NCI-H1436 treated with DMSO at 0.1 percent for 48 hours (cell line): ENCODE results near the gene OOSP3.
"Not testable (repeated sequence)": the region's sequence is repeated elsewhere in the genome, so short reads cannot be mapped to it uniquely, and the experiment has no call there.

Experiments used
- DNase-seq: peaks from one replicate; lab custom pipeline; 2025; lab: John Stamatoyannopoulos, UW

The OOSP3 gene

DNA sequence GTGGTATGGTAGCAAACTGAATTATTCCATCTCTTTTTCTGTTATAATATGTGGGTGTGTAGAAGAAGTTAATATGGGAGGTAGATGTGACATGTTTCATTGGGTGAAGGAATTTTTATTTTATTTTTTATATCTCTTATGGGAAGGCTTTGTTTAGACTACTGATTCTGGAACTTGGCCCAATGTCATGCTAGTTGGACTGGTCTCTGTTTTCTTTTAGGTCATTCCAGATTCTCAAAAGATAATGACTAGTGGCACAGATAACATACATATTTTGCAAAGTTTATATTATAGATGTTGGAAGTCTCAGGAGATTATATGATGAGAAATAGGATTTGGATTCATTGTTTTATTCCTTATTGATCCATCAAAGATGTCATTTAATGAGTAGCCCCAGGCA, 1.3 kb upstream of the OOSP3 start:
- DNase-seq, result no peak

- no peak for DNase-seq
Observed at GRCh38 chr11:59877784-59878183, 798 bp upstream of the OOSP3 start.

GRCh38 chr11:59879567-59879966, 985 bp downstream of the OOSP3 start:
- no peak for DNase-seq

DNA sequence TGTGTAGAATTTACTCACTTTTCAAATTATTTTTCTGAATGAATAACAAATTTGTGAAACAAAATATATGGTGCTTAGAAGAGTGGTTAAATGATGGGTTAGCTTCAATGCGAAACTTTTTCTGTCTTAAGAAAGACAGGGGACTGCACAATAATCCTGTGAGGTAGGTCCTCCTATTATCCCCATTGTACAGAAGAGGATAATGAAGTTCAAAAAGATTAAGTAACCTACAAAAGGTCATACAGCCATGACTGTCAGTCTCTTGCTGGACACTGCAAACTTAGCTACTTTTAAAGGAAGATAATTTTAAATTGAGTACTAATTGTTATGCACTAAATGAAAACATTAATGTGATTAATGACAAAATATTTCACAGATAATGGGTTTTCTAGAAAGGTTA, 5.0 kb downstream of the OOSP3 start:
- no peak for DNase-seq

- not testable (repeated sequence) for DNase-seq
Observed at GRCh38 chr11:59887156-59887555, 8.6 kb downstream of the OOSP3 start.

DNA sequence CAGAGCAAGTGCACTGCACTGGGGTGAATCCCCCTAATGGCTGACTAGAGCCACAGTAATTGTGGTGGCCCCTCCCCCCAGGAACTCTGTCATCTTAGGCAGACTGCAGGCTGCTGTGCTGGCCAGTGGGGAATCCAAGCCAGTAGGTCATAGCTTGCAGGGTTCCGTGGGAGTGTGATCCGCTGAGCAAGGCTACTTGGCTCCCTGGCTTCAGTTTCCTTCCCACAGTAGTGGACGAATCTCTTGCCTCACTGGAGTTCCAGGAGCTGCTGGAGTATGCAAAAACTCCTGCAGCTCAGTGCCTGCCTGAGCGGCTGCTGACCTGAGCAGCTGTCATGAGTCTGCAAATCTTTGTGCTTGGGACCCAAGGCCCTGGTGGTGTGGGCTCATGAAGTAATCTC, 13.2 kb downstream of the OOSP3 start:
- no peak for DNase-seq

GRCh38 chr11:59894616-59895015, 16.0 kb downstream of the OOSP3 start:
- DNase-seq, result no peak

DNA sequence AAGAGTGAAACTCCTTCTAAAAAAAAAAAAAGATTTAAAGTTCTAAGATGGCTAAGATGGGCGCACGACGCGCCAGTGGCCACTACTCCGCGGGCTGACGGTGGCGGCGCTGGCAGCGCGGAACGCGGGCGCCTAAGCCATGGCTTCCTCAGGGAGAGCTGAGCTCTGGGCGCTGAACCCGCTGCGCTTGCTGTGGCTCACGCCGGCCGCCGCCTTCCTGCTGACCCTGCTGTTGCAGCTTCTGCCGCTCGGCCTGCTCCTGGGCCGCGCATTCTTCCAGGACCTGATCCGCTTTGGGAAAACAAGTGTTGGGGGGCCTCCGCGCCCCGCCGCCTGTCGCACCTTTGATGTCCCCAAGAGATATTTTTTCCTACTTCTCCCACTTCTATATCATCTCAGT, 19.5 kb downstream of the OOSP3 start:
- no peak for DNase-seq

GRCh38 chr11:59898650-59899049, 20.1 kb downstream of the OOSP3 start:
- no peak for DNase-seq

GRCh38 chr11:59899532-59899931, 20.9 kb downstream of the OOSP3 start:
- DNase-seq, result no peak

GRCh38 chr11:59900366-59901126, 22.0 kb downstream of the OOSP3 start:
- DNase-seq, result no peak

DNA sequence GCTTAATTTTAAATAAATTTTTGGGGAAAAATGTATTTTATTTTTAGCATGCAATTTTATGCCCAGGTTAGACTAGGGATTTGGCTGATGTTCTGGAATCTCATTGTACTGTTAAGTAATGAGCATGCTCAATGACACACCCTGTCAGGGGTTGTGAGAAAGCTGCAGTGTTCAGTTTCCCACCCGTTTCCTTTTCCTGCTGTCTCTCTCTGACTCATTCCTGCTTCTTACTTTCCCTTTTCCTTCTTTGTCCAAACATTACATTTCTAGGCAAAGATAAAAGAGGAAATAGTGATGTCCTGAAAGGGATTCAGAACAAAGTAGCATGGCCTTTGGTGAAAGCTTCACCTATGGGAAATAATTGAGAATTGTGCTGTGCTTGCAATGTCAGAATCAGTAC, 22.7 kb downstream of the OOSP3 start:
- DNase-seq, result no peak

- not testable (repeated sequence) for DNase-seq
Observed at GRCh38 chr11:59903569-59903968, 25.0 kb downstream of the OOSP3 start.

DNA sequence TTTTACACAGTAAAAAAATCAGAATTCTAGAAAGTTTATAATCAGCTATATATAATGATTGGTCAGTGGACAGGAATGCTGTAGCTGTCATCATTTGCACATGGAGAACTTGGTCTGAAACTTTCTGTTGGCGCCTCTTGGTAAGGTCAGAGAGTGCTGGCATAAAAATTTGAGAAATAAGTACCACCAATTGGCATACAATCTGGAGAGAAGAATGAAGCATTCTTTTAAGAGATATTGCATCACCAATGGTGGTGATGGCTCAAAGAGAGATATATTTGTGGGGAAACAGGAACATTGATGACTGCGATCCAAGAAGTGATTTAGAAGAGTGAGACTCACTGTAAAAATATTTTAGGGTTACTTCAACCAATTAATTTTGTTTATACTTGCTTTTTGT, 39.9 kb downstream of the OOSP3 start:
- DNase-seq, result no peak

GRCh38 chr11:59918987-59919589, 40.5 kb downstream of the OOSP3 start:
- DNase-seq, result no peak

GRCh38 chr11:59923813-59924212, 45.2 kb downstream of the OOSP3 start:
- DNase-seq, result no peak

DNA sequence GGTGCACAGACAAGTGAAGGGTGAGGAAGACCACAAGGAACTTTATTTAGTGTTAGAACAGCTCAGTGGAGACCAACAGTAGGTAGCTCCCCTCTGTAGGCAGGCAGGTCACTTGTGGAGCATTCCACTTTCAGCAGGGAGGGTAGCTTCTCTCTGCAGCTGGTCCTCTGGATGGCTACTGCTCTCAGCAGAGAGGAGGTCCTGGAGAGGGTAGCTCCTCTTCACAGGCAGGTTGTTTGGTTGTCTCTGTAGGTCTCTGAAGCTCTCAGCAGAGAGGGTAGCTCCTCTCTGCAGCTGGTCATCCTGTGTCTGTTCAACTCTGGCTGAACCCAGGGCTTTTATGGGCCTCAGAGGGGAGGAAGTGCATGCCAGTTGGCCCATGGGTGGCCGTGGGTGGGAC, 53.1 kb downstream of the OOSP3 start:
- DNase-seq, result no peak

DNA sequence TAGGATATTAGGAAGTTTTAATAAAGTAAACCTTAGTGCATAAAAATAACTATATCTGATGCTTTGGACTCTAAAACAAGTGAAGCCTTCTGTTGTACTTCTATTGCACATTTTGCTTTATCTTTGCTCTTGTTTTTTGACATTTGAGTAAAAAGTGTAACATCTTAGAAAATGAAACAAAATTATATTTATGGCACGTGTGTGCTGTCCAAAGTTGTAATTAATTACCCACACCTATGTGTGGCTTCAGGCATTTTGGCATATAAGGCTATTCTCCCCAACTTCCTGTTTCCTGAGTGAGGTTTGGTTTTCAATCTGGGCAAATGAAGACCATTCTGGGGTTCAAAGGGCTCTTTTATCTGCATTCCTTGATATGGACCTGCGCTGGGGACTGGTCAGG, 59.5 kb downstream of the OOSP3 start, which contains the start of gene OOSP1:
Gene OOSP1, plus strand, starts transcription at position 301 of the 400 bp plus-strand sequence. Its CDS starts 23 bp downstream, at position 324.
- no peak for DNase-seq

GRCh38 chr11:59938718-59939117, 60.1 kb downstream of the OOSP3 start:
- no peak for DNase-seq

- no peak for DNase-seq
Observed at GRCh38 chr11:59939482-59939881, 60.9 kb downstream of the OOSP3 start.

DNA sequence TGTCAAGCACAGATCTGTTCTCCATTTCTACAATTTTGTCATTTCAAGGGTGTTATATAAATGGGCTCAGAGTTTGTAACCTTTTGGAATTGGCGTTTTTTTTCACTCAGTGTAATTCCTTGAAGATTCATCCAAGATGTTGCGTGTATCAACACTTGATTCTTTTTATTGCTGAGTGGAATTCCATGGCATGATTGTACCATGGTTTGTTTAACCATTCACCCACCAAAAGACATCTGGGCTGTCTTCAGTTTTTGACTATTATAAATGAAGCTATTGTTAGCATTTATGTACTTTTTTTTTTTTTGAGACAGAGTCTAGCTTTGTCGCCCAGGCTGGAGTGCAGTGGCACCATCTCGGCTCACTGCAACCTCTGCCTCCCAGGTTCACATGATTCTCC, 62.5 kb downstream of the OOSP3 start:
- no peak for DNase-seq

DNA sequence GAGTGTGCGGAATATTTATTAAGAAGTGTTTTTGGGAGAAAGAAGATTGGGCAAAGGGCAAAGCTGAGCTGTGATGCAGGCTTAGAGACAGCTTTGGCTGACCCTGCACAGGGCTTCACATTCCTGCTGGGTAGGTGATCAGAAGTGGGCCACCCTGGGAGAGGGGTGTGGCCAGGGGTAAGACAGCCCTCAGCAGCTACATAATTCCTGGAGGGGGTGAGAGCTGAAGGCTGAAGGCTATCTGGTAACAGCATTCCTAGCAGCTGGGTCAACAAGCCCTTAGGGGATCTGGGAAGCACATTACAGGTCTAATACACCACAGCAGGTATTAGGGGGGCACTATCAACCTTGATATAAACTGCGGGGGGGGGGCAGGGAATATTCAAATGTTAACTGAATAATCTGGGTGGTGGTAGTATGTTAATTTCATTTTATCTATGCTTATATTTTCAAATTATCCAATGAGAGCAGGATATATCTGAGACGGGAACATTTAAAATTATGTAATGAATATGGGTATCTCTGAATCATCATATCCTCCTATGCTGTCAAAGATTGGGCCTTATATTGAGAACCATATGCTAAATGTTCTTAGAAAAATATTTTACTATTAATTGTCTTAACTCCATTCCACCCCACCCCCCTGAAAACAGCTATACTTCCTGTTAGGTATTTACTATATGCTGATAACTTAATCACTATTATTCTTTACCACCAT, 65.6 kb downstream of the OOSP3 start:
- no peak for DNase-seq

- no peak for DNase-seq
Observed at GRCh38 chr11:59944720-59945119, 66.1 kb downstream of the OOSP3 start.
